GM23338 (cell line): Measurements from ENCODE around the gene SLBP. TPM values are rescaled to one million over a fixed set of nuclear protein-coding genes. Genes with fewer than 3 reads are reported as not detected.

Experiments
- CREB1 ChIP-seq: fragments of 250-450 bp; sonication (Bioruptor Pico); IDR thresholded peaks from 2 replicates; pipeline ENCODE4 v1.5.0; 2020; ENCODE audit warnings: low read depth, mild to moderate bottlenecking, moderate library complexity
- ETS1 ChIP-seq: IDR thresholded peaks from 2 replicates; pipeline ENCODE4 v1.6.1; 2016; ENCODE audit warnings: antibody characterized with exemption
- JUNB ChIP-seq: IDR thresholded peaks from one replicate; pipeline ENCODE4 v1.6.1; 2016; ENCODE audit warnings: antibody characterized with exemption; ENCODE audit not compliant: unreplicated experiment
- STAT1 ChIP-seq: IDR thresholded peaks from one replicate; pipeline ENCODE4 v1.6.1; 2016; ENCODE audit warnings: antibody characterized with exemption; ENCODE audit not compliant: unreplicated experiment
- ZNF114 ChIP-seq: fragments of 250-450 bp; sonication (Bioruptor Pico); IDR thresholded peaks from 2 replicates; pipeline ENCODE4 v1.5.0; 2020; ENCODE audit warnings: mild to moderate bottlenecking, moderate library complexity
- polyA plus RNA-seq: library from polyadenylated mRNA; unstranded; fragments of >200 nt; fragmentation: Nextera tagmentation; extraction: Ambion mirVana; gene quantifications from 2 replicates; pipeline ENCODE4 v1.2.1, GENCODE V29; 2016
- total RNA-seq: library from RNA; depleted of rRNA; stranded (reverse); fragments of >200 nt; shearing (Covaris generic); gene quantifications from 2 replicates; pipeline ENCODE4 v1.2.3, GENCODE V29; 2014
- TF ChIP-seq, protein P1 (sequence below): fragments of 250-450 bp; sonication (Bioruptor Pico); IDR thresholded peaks from 2 replicates; pipeline ENCODE4 v1.5.0; 2020; ENCODE audit warnings: mild to moderate bottlenecking, moderate library complexity
- TF ChIP-seq, protein P2 (sequence below): IDR thresholded peaks from one replicate; pipeline ENCODE4 v1.6.1; 2018; ENCODE audit warnings: antibody characterized with exemption; ENCODE audit not compliant: unreplicated experiment

The SLBP gene
- total and polyA plus RNA-seq, 2 experiments from 2014 or later = 54.4 to 58.6 TPM

DNA sequence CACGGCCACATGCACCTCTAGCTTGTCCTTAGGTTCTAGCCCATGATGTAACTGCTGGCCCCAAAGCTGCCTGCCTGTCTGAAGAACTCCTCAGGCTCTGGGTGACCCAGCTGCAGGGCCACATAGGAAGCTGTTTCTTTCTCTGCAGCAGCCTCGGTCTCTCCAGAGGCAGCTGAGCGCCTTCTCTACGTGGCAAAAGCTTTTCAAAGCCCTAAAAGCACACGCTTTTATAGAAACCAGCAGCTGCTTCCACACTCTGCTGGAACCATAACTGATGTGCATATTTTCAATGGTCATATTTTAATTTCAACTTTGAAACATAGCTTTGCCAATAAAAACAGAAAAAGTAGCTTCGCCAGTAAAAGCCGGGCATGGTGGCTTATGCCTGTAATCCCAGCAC lies 65.4 kb downstream of the SLBP start (continued):
- TF ChIP-seq, protein P1, sequence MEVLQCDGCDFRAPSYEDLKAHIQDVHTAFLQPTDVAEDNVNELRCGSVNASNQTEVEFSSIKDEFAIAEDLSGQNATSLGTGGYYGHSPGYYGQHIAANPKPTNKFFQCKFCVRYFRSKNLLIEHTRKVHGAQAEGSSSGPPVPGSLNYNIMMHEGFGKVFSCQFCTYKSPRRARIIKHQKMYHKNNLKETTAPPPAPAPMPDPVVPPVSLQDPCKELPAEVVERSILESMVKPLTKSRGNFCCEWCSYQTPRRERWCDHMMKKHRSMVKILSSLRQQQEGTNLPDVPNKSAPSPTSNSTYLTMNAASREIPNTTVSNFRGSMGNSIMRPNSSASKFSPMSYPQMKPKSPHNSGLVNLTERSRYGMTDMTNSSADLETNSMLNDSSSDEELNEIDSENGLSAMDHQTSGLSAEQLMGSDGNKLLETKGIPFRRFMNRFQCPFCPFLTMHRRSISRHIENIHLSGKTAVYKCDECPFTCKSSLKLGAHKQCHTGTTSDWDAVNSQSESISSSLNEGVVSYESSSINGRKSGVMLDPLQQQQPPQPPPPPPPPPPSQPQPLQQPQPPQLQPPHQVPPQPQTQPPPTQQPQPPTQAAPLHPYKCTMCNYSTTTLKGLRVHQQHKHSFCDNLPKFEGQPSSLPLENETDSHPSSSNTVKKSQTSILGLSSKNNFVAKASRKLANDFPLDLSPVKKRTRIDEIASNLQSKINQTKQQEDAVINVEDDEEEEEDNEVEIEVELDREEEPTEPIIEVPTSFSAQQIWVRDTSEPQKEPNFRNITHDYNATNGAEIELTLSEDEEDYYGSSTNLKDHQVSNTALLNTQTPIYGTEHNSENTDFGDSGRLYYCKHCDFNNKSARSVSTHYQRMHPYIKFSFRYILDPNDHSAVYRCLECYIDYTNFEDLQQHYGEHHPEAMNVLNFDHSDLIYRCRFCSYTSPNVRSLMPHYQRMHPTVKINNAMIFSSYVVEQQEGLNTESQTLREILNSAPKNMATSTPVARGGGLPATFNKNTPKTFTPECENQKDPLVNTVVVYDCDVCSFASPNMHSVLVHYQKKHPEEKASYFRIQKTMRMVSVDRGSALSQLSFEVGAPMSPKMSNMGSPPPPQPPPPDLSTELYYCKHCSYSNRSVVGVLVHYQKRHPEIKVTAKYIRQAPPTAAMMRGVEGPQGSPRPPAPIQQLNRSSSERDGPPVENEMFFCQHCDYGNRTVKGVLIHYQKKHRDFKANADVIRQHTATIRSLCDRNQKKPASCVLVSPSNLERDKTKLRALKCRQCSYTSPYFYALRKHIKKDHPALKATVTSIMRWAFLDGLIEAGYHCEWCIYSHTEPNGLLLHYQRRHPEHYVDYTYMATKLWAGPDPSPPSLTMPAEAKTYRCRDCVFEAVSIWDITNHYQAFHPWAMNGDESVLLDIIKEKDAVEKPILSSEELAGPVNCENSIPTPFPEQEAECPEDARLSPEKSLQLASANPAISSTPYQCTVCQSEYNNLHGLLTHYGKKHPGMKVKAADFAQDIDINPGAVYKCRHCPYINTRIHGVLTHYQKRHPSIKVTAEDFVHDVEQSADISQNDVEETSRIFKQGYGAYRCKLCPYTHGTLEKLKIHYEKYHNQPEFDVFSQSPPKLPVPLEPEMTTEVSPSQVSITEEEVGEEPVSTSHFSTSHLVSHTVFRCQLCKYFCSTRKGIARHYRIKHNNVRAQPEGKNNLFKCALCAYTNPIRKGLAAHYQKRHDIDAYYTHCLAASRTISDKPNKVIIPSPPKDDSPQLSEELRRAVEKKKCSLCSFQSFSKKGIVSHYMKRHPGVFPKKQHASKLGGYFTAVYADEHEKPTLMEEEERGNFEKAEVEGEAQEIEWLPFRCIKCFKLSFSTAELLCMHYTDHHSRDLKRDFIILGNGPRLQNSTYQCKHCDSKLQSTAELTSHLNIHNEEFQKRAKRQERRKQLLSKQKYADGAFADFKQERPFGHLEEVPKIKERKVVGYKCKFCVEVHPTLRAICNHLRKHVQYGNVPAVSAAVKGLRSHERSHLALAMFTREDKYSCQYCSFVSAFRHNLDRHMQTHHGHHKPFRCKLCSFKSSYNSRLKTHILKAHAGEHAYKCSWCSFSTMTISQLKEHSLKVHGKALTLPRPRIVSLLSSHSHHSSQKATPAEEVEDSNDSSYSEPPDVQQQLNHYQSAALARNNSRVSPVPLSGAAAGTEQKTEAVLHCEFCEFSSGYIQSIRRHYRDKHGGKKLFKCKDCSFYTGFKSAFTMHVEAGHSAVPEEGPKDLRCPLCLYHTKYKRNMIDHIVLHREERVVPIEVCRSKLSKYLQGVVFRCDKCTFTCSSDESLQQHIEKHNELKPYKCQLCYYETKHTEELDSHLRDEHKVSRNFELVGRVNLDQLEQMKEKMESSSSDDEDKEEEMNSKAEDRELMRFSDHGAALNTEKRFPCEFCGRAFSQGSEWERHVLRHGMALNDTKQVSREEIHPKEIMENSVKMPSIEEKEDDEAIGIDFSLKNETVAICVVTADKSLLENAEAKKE = no peak
- TF ChIP-seq JUNB = no peak
- TF ChIP-seq, protein P2, sequence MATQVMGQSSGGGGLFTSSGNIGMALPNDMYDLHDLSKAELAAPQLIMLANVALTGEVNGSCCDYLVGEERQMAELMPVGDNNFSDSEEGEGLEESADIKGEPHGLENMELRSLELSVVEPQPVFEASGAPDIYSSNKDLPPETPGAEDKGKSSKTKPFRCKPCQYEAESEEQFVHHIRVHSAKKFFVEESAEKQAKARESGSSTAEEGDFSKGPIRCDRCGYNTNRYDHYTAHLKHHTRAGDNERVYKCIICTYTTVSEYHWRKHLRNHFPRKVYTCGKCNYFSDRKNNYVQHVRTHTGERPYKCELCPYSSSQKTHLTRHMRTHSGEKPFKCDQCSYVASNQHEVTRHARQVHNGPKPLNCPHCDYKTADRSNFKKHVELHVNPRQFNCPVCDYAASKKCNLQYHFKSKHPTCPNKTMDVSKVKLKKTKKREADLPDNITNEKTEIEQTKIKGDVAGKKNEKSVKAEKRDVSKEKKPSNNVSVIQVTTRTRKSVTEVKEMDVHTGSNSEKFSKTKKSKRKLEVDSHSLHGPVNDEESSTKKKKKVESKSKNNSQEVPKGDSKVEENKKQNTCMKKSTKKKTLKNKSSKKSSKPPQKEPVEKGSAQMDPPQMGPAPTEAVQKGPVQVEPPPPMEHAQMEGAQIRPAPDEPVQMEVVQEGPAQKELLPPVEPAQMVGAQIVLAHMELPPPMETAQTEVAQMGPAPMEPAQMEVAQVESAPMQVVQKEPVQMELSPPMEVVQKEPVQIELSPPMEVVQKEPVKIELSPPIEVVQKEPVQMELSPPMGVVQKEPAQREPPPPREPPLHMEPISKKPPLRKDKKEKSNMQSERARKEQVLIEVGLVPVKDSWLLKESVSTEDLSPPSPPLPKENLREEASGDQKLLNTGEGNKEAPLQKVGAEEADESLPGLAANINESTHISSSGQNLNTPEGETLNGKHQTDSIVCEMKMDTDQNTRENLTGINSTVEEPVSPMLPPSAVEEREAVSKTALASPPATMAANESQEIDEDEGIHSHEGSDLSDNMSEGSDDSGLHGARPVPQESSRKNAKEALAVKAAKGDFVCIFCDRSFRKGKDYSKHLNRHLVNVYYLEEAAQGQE = no peak
- no peak for TF ChIP-seq STAT1
- no peak for TF ChIP-seq CREB1 (CRISPR knock-in tag)
- TF ChIP-seq ETS1 = no peak
- TF ChIP-seq ZNF114 = no peak
